Adrenal gland (tissue), 12 donors: ENCODE results near the gene NFIB. TPM values are rescaled to one million over a fixed set of nuclear protein-coding genes. Genes with fewer than 3 reads are reported as not detected.

ENCODE experiments used
- DNase-seq, 7 donors: peaks; one replicate each; pipeline ENCODE4 v3.0.0-alpha.2; 2019 to 2020
- H3K27ac ChIP-seq, 5 donors: fragments of 200-600 bp; sonication (generic) in 4 of 5; 1 replicate in 3 of 5; 2 replicates in 2 of 5; pipeline versions ENCODE4 v1.5.1 to v1.8.0; 2016 to 2020; ENCODE audit warnings: mild to moderate bottlenecking in 1 of 5
- H3K27me3 ChIP-seq: fragments of 200-600 bp; 2 replicates; pipeline ENCODE4 v1.8.0; 2021
- H3K36me3 ChIP-seq, 2 donors: fragments of 200-600 bp; replicated peaks in 1 of 2; 1 replicate in 1 of 2; 2 replicates in 1 of 2; pipeline versions ENCODE4 v1.5.1 to v1.8.0; 2018 to 2022
- H3K4me1 ChIP-seq, 2 donors: fragments of 200-600 bp; replicated peaks in 1 of 2; 1 replicate in 1 of 2; 2 replicates in 1 of 2; pipeline versions ENCODE4 v1.5.1 to v1.8.0; 2018 to 2021
- H3K4me3 ChIP-seq, 4 donors: fragments of 200-600 bp; sonication (generic) in 3 of 4; one replicate each; pipeline ENCODE4 v1.5.1; 2016 to 2018
- H3K9me3 ChIP-seq, 3 donors: fragments of 200-600 bp; sonication (generic) in 1 of 3; replicated peaks in 1 of 3; 1 replicate in 2 of 3; 2 replicates in 1 of 3; pipeline versions ENCODE4 v1.5.1 to v1.8.0; 2016 to 2021
- POLR2A ChIP-seq, 2 donors: fragments of 450-650 bp; IDR thresholded peaks; one replicate each; pipeline ENCODE4 v1.6.1; 2017; ENCODE audit warnings: antibody characterized with exemption in 2 of 2, mild to moderate bottlenecking in 2 of 2, moderate library complexity in 1 of 2
- WGBS, 4 donors: extraction: QIAGEN DNeasy Blood & Tissue Kit in 2 of 4; methylation state at CpG; one replicate each; pipeline versions ENCODE4 v1.1.5 to v1.1.7; 2013 to 2017; 5-methylcytosine and 5-hydroxymethylcytosine counted together
- intact Hi-C, 2 donors: fragments of 100-400 bp; cut with DNase I; formaldehyde crosslinking; loops; one replicate each; pipeline versions ENCODE4 v1.14.1 to v1.15.0; 2022 to 2023
- polyA plus RNA-seq, 3 donors: library from polyadenylated mRNA; stranded (reverse); fragments of 200-250 nt in 2 of 3; fragments of 350-450 nt in 1 of 3; fragmentation: Illumina TruSeq in 1 of 3; extraction: RNeasy Lipid Tissue Mini Kit (QIAGEN cat#74804) in 1 of 3; gene quantifications; one replicate each; pipeline ENCODE4 v1.2.3, GENCODE V29; 2013 to 2014
- total RNA-seq, 9 donors: library from RNA; depleted of rRNA in 4 of 9; stranded (reverse); fragments of >200 nt in 4 of 9; fragments of 120-200 nt in 1 of 9; fragmentation: NEBNext Ultra II Directional in 1 of 9; extraction: Animal tissue kit (Norgen Biotek cat#: 25700) in 1 of 9; gene quantifications; one replicate each; pipeline versions ENCODE4 v1.1.0 to v1.2.4, GENCODE V29; 2013 to 2023
- TF ChIP-seq, protein P1 (sequence below), 6 experiments: fragments of 450-650 bp in 4 of 6; fragments of 200-600 bp in 2 of 6; sonication (generic) in 1 of 6; IDR thresholded peaks; 1 replicate in 5 of 6; 2 replicates in 1 of 6; pipeline versions ENCODE4 v1.5.1 to v1.8.0; 2016 to 2021; ENCODE audit warnings: antibody characterized with exemption in 6 of 6, mild to moderate bottlenecking in 2 of 6, moderate library complexity in 1 of 6
- donor health status: healthy with polysubstance abuse.
- donor health status: Bipolar disorder and iron deficiency.
- donor health status: DM: yes; HTN: yes; CAD: no.
- donor health status: DM: no; HTN: no; CAD: no.
- donor health status: DM: no; HTN: no; CAD: no.
- donor health status: DM: yes; HTN: yes; CAD: no.

NFIB gene
- total and polyA plus RNA-seq, 12 donors: 10.9 to 84.1 (median 43.0) TPM

DNA sequence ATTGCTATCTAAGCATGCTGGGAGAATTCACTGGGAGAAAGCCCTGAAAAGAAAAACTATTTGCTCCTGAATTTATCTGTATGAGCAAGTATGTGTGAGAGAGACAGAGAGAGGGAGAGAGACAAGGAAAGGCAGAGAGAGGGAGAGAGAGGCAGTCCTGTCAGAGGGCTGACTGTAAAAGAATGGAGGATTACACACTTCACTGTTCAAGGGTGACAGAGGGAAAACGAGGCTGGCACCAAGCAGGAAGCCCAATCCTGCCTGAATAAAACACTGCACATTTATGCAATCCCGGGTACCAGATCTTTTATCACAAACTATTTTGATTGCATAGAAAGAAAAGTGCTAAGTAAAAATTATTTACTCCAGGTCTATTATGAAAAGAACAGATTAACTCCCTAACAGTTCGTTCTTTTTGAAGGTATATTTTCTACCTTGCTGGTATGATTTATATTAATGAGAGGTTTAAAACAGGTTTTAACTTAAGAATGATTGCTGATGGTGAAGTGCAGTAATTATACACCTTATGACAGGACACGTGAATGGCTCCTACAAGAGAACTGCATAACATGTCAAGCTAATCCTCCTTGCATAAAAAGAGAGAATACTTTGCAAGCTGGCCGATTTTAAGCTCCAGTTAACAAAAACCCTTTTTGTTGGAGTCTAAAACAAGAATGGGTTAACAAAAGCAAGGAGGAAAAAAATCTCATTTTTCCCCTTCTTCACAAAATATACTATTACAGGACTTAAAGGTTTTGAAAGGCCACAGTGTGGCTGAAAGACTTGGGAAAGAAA is 82.5 kb downstream of the NFIB start:
- Histone ChIP-seq H3K4me3 (no peak overlapping the region), H3K27me3 (no peaks in the 10 kb centered on the region), H3K9me3 (no peaks in the 10 kb centered on the region), H3K27ac (no peak overlapping the region), H3K4me1 (peaks cover 0 to 18% of the 10 kb centered on the region in 2 donors), H3K36me3 (no peaks in the 10 kb centered on the region)
- DNase-seq: no peak
- WGBS, 4 donors: 74 to 81% (median 76%) methylated on average over 5 of the region's 5 CpGs
- TF ChIP-seq, protein P1, sequence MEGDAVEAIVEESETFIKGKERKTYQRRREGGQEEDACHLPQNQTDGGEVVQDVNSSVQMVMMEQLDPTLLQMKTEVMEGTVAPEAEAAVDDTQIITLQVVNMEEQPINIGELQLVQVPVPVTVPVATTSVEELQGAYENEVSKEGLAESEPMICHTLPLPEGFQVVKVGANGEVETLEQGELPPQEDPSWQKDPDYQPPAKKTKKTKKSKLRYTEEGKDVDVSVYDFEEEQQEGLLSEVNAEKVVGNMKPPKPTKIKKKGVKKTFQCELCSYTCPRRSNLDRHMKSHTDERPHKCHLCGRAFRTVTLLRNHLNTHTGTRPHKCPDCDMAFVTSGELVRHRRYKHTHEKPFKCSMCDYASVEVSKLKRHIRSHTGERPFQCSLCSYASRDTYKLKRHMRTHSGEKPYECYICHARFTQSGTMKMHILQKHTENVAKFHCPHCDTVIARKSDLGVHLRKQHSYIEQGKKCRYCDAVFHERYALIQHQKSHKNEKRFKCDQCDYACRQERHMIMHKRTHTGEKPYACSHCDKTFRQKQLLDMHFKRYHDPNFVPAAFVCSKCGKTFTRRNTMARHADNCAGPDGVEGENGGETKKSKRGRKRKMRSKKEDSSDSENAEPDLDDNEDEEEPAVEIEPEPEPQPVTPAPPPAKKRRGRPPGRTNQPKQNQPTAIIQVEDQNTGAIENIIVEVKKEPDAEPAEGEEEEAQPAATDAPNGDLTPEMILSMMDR (IDR thresholded peaks at IDR 0.05): no peak
- no peak for TF ChIP-seq POLR2A (IDR thresholded peaks at IDR 0.05)
- intact Hi-C loops: no loop called here

DNA sequence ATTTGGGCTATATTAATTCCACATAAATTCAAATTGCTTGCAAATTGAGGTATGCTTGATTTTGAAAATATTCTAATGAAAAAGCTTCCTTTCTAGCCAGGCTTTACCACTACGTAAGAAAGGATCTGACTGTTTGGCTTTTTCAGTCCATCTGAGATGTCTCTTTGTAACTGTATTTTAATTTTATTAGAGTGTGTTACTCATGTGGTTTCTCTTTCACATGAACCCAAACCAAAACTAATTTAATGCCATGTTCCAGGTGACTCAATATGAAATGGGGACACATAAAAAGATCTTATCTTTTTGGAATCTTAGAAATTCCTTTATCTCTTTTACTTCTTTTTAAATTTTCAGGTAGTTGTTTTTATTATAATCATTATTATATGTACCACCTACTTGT is 85.3 kb downstream of the NFIB start:
- intact Hi-C loops: no loop called here
- no peak for DNase-seq
- H3K27ac ChIP-seq: no peak overlapping the region
- 87 to 100% (median 91%) methylated on average over 1 of the region's 1 CpG for WGBS, 4 donors
- no peaks in the 10 kb centered on the region for H3K9me3 ChIP-seq
- H3K36me3 ChIP-seq: no peaks in the 10 kb centered on the region
- H3K4me3 ChIP-seq: no peak overlapping the region
- TF ChIP-seq, protein P1 (IDR thresholded peaks at IDR 0.05): no peak
- TF ChIP-seq POLR2A (IDR thresholded peaks at IDR 0.05): no peak
- H3K4me1 ChIP-seq: peaks cover under 1 to 6% of the 10 kb centered on the region in 2 donors
- H3K27me3 ChIP-seq: no peaks in the 10 kb centered on the region

DNA sequence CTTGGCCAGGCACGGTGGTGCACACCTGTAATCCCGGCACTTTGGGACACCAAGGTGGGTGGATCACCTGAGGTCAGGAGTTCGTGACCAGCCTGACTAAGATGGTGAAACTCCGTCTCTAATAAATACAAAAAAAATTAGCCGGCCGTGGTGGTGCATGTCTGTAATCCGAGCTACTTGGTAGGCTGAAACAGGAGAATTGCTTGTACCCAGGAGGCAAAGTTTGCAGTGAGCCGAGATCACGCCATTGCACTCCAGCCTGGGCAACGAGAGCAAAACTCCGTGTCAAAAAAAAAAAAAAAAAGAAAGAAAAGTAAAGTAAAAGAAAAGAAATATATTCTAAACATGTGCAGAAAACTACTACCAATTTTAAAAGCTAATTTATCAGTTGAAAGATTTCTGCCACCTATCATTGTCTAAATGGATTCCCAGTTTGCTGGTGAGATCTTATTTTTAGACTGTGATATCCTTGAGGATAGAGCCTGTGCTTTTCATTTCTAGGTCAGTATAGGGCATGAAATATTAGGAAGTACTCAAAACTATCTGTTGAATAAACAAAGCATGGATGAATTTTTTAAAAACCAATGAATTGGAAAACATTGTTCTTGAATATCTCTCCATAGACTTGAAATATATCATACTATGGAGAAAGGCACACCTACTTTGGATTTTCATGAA is 86.9 kb downstream of the NFIB start:
- intact Hi-C loops: no loop called here
- Histone ChIP-seq H3K27me3 (no peaks in the 10 kb centered on the region), H3K4me1 (peaks cover 13 to 17% of the 10 kb centered on the region in 2 donors), H3K4me3 (no peak overlapping the region), H3K36me3 (no peaks in the 10 kb centered on the region), H3K27ac (no peak overlapping the region), H3K9me3 (no peaks in the 10 kb centered on the region)
- no peak for DNase-seq
- TF ChIP-seq POLR2A (IDR thresholded peaks at IDR 0.05): no peak
- TF ChIP-seq, protein P1 (IDR thresholded peaks at IDR 0.05): no peak
- WGBS, 4 donors: 73 to 84% (median 78%) methylated on average over 11 of the region's 11 CpGs

DNA sequence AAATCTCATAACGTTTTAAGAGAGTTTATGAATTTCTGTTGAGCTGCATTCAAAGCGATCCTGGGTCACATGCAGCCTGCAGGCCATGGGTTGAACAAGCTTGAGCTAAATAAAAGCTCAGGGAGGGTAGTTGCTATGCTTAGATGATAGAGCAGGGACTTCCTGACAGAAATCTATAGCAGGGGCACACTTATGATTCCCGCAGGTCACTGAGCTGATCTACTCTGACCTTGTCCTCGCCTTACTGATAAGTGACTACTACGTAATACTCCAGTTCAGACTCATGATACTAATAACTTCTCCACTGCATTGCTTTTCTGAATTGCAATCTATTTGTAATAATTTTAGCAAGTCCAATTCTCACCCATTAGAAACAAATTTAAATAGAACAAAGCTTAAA is 90.9 kb downstream of the NFIB start:
- Histone ChIP-seq H3K27me3 (no peaks in the 10 kb centered on the region), H3K4me1 (peaks cover 22 to 24% of the 10 kb centered on the region in 2 donors), H3K9me3 (no peaks in the 10 kb centered on the region), H3K36me3 (no peaks in the 10 kb centered on the region), H3K27ac (peak overlapping the region in 1 of 5 donors; percentile 20), H3K4me3 (no peak overlapping the region)
- intact Hi-C loops: no loop called here
- WGBS, 4 donors: 45 to 65% (median 53%) methylated on average over 5 of the region's 5 CpGs
- DNase-seq: peak in 2 of 7 donors; percentile 31 to 37
- TF ChIP-seq POLR2A (IDR thresholded peaks at IDR 0.05): no peak
- TF ChIP-seq, protein P1 (IDR thresholded peaks at IDR 0.05): no peak
